Parathyroid adenoma (tissue), 2 donors: ENCODE results near the gene NAT8.
"Not testable (repeated sequence)": the region's sequence is repeated elsewhere in the genome, so short reads cannot be mapped to it uniquely, and the experiment has no call there.

ENCODE experiments used
- H2AFZ ChIP-seq: fragments of 300-600 bp; sonication (generic); one replicate; pipeline ENCODE4 v1.7.0; 2017; ENCODE audit warnings: antibody characterized with exemption, mild to moderate bottlenecking
- H3K27ac ChIP-seq: fragments of 300-600 bp; sonication (generic); one replicate; pipeline ENCODE4 v1.7.0; 2017
- H3K27me3 ChIP-seq: fragments of 300-600 bp; sonication (generic); one replicate; pipeline ENCODE4 v1.7.0; 2017; ENCODE audit warnings: low read length; ENCODE audit not compliant: control insufficient read depth, insufficient read depth
- H3K36me3 ChIP-seq: fragments of 300-600 bp; sonication (generic); one replicate; pipeline ENCODE4 v1.7.0; 2017; ENCODE audit warnings: low read length; ENCODE audit not compliant: control insufficient read depth, insufficient read depth
- H3K4me1 ChIP-seq: fragments of 300-600 bp; sonication (generic); one replicate; pipeline ENCODE4 v1.7.0; 2017; ENCODE audit warnings: control low read depth
- H3K4me2 ChIP-seq: fragments of 300-600 bp; sonication (generic); one replicate; pipeline ENCODE4 v1.7.0; 2017; ENCODE audit warnings: low read length
- H3K4me3 ChIP-seq: fragments of 300-600 bp; sonication (generic); one replicate; pipeline ENCODE4 v1.7.0; 2017; ENCODE audit warnings: low read depth, low read length
- H3K79me2 ChIP-seq: fragments of 300-600 bp; sonication (generic); one replicate; pipeline ENCODE4 v1.7.0; 2017; ENCODE audit warnings: control low read depth
- H3K9ac ChIP-seq: fragments of 300-600 bp; sonication (generic); one replicate; pipeline ENCODE4 v1.7.0; 2017; ENCODE audit warnings: mild to moderate bottlenecking
- H3K9me3 ChIP-seq: fragments of 300-600 bp; sonication (generic); one replicate; pipeline ENCODE4 v1.7.0; 2017; ENCODE audit warnings: low read length; ENCODE audit not compliant: control insufficient read depth
- TF ChIP-seq, protein P1 (sequence below): fragments of 300-600 bp; sonication (generic); IDR thresholded peaks from one replicate; pipeline ENCODE4 v1.7.0; 2017; ENCODE audit warnings: antibody characterized with exemption, mild to moderate bottlenecking
- donor health status: primary hyperparathyroidism.

The NAT8 gene

DNA sequence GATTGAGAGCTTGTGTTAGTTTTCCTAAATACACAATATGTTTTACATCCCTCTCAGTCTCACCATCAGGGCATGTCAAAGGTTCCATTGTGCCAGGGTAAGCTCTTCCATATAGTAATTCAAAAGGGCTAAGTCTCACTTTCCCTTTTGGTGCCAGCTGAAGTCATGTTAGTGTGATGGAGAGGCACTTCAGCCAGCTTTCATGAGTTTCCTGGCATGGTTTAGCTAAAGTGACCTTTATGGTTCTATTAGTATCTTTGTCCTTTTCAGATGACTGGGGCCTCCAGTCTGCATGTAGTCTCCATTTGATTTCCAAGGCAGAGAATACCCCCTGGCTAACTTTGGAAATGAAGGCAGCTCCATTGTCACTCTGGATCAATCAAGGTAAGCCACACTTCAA is 27.2 kb downstream of the NAT8 start:
- no peaks in the 10 kb centered on the region for H3K9me3 ChIP-seq
- H3K4me3 ChIP-seq, result no peak overlapping the region
- H3K4me1 ChIP-seq, result no peaks in the 10 kb centered on the region
- H3K9ac ChIP-seq, result no peak overlapping the region
- no peaks in the 10 kb centered on the region for H3K36me3 ChIP-seq
- no peak overlapping the region for H3K27ac ChIP-seq
- no peak overlapping the region for H2AFZ ChIP-seq
- H3K27me3 ChIP-seq, result no peaks in the 10 kb centered on the region
- TF ChIP-seq, protein P1, sequence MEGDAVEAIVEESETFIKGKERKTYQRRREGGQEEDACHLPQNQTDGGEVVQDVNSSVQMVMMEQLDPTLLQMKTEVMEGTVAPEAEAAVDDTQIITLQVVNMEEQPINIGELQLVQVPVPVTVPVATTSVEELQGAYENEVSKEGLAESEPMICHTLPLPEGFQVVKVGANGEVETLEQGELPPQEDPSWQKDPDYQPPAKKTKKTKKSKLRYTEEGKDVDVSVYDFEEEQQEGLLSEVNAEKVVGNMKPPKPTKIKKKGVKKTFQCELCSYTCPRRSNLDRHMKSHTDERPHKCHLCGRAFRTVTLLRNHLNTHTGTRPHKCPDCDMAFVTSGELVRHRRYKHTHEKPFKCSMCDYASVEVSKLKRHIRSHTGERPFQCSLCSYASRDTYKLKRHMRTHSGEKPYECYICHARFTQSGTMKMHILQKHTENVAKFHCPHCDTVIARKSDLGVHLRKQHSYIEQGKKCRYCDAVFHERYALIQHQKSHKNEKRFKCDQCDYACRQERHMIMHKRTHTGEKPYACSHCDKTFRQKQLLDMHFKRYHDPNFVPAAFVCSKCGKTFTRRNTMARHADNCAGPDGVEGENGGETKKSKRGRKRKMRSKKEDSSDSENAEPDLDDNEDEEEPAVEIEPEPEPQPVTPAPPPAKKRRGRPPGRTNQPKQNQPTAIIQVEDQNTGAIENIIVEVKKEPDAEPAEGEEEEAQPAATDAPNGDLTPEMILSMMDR, result no peak
- H3K79me2 ChIP-seq, result no peaks in the 10 kb centered on the region
- no peak overlapping the region for H3K4me2 ChIP-seq

DNA sequence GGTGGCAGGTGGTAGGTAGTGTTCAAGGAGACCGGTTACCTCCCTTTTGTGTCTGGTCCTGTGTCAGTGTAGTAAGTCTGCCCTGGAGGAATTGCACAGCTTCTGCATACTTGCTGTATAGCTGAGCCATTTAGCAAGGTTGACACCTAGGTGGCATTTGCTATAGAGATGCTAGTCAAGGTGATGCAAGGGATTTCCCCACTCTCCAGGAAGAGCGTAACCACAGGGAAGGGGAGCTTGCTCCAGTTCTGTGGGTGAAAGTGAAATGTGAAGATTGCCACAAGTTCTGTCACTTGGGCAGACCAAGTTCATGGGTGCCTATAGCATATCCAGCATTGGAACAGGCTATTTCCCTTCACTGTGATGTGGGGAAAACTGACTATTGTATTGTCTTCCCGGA is 28.1 kb downstream of the NAT8 start:
- Histone ChIP-seq H3K4me1 (no peaks in the 10 kb centered on the region), H3K9me3 (no peaks in the 10 kb centered on the region), H3K27me3 (no peaks in the 10 kb centered on the region), H3K9ac (no peak overlapping the region), H3K27ac (no peak overlapping the region), H3K36me3 (no peaks in the 10 kb centered on the region), H3K79me2 (no peaks in the 10 kb centered on the region), H3K4me2 (no peak overlapping the region), H2AFZ (no peak overlapping the region), H3K4me3 (no peak overlapping the region)
- TF ChIP-seq, protein P1, result no peak

DNA sequence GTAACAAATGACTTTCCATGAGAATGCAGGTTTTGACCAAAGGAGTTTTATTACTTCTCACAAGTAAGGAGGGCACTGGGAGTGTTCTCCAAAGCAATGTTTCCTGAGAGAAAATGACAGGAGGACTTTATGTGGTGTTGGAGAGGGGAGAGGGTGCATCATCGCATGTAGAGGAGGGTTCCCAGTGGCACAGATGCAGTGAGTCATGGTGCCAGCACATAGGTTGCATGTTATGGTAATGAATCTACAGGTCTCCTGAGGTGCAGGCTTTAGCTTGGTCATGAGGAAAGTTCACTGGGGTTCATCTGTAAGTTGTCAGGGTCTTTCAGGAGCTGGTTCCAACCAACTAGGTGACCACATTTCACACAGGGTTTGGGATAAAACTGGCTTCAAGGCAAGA is 30.4 kb downstream of the NAT8 start:
- no peak overlapping the region for H2AFZ ChIP-seq
- no peaks in the 10 kb centered on the region for H3K36me3 ChIP-seq
- TF ChIP-seq, protein P1, result no peak
- no peak overlapping the region for H3K9ac ChIP-seq
- H3K4me1 ChIP-seq, result no peaks in the 10 kb centered on the region
- no peaks in the 10 kb centered on the region for H3K27me3 ChIP-seq
- no peak overlapping the region for H3K27ac ChIP-seq
- no peak overlapping the region for H3K4me3 ChIP-seq
- H3K4me2 ChIP-seq, result no peak overlapping the region
- no peaks in the 10 kb centered on the region for H3K79me2 ChIP-seq
- H3K9me3 ChIP-seq, result no peaks in the 10 kb centered on the region

GRCh38 chr2:73611193-73611592 is 31.0 kb downstream of the NAT8 start:
- no peaks in the 10 kb centered on the region for H3K4me1 ChIP-seq
- H3K9me3 ChIP-seq, result no peaks in the 10 kb centered on the region
- no peak overlapping the region for H3K27ac ChIP-seq

GRCh38 chr2:73610111-73610510 is 32.1 kb downstream of the NAT8 start:
- H2AFZ ChIP-seq, result no peak overlapping the region
- no peak overlapping the region for H3K4me2 ChIP-seq

More at GRCh38 chr2:73611193-73611592, 31.0 kb downstream of the NAT8 start:
- Histone ChIP-seq H3K27me3 (no peaks in the 10 kb centered on the region), H2AFZ (no peak overlapping the region), H3K79me2 (no peaks in the 10 kb centered on the region), H3K4me2 (no peak overlapping the region), H3K9ac (no peak overlapping the region), H3K36me3 (no peaks in the 10 kb centered on the region), H3K4me3 (no peak overlapping the region)
- TF ChIP-seq, protein P1, result no peak

DNA sequence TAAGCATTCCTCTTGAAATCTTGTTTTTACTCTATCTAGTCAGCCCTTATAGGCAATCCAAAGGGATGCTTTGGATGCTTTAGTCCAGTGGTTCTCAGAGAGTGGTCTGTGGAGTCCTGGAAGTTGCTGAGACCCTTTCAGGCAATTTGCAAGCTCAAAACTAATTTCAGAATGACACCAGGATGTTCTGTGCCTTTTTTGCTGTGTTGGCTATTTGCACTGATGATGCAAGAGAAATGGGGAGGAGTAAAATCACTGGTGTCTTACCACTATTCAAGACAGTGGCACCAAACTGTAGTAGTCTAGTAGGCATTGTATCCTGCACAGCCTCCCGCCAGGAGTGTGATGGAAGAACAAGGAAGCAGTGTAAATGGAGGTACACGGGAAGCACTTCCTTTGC is 37.6 kb downstream of the NAT8 start:
- not testable (repeated sequence) for H3K27ac ChIP-seq, H3K9ac ChIP-seq, H3K4me1 ChIP-seq, H3K4me2 ChIP-seq, H3K36me3 ChIP-seq, H3K79me2 ChIP-seq, H2AFZ ChIP-seq, H3K27me3 ChIP-seq, H3K9me3 ChIP-seq, H3K4me3 ChIP-seq

More at GRCh38 chr2:73610111-73610510, 32.1 kb downstream of the NAT8 start:
- H3K79me2 ChIP-seq, result no peaks in the 10 kb centered on the region
- H3K4me1 ChIP-seq, result no peaks in the 10 kb centered on the region
- no peak overlapping the region for H3K4me3 ChIP-seq
- TF ChIP-seq, protein P1, result no peak
- H3K9ac ChIP-seq, result no peak overlapping the region
- H3K36me3 ChIP-seq, result no peaks in the 10 kb centered on the region
- no peaks in the 10 kb centered on the region for H3K9me3 ChIP-seq
- no peaks in the 10 kb centered on the region for H3K27me3 ChIP-seq
- no peak overlapping the region for H3K27ac ChIP-seq

DNA sequence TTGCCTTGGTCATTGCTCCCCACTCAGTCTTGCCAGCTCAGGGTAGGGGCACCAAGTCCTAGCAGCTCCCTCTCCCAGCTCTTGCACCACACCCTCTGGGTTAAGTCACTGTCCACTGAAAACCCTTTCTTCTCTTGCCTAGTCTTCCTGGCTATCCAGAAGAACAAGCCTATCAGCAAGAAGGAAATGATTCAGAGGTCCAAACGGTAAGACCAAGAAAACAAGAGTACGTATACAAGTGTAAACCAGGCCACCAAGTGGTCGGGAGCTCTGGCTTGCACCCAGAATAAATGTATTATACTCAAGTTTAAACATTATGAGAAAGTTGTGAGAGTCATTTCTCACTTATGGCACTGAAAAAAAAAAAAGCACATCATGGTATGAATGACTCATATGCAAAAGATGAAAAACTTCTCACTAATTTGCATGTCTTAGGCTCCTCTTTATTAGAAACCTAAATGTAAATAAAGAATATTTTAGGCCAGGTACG is 39.1 kb downstream of the NAT8 start:
- H2AFZ ChIP-seq, H3K4me3 ChIP-seq, H3K9ac ChIP-seq, H3K36me3 ChIP-seq, H3K79me2 ChIP-seq, H3K4me2 ChIP-seq, H3K9me3 ChIP-seq, H3K27me3 ChIP-seq, H3K4me1 ChIP-seq, H3K27ac ChIP-seq: not testable (repeated sequence)
